K562 (cell line): ENCODE results near the gene VEGFB. TPM values are rescaled to one million over a fixed set of nuclear protein-coding genes. Genes with fewer than 3 reads are reported as not detected.

Experiments
- ATF1 ChIP-seq, 2 experiments: fragments of 450-650 bp in 1 of 2; IDR thresholded peaks; 2 replicates each; pipeline ENCODE4 v1.6.1; 2016; ENCODE audit warnings: missing compliant biosample characterization in 1 of 2, missing genetic modification characterization in 1 of 2
- ATF7 ChIP-seq: fragments of 450-650 bp; IDR thresholded peaks from 2 replicates; pipeline ENCODE4 v1.7.1; 2014; ENCODE audit warnings: mild to moderate bottlenecking, moderate library complexity
- C11orf30 ChIP-seq: fragments of 450-650 bp; IDR thresholded peaks from 2 replicates; pipeline ENCODE4 v1.6.1; 2016; ENCODE audit warnings: low read depth, mild to moderate bottlenecking
- CBX1 ChIP-seq: sonication (generic); IDR thresholded peaks from 2 replicates; pipeline ENCODE4 v1.6.1; 2016; ENCODE audit warnings: antibody characterized with exemption, low read depth, mild to moderate bottlenecking
- COPS2 ChIP-seq: fragments of 450-650 bp; conservative IDR thresholded peaks from 2 replicates; pipeline ENCODE4 v1.6.1; 2016; ENCODE audit warnings: mild to moderate bottlenecking, moderate library complexity
- CREB1 ChIP-seq, 2 experiments: sonication (generic) in 1 of 2; formaldehyde crosslinking in 1 of 2; IDR thresholded peaks; 2 replicates each; pipeline versions ENCODE4 v1.6.1 to v1.8.0; 2012 to 2022; ENCODE audit warnings: inconsistent platforms in 1 of 2, mild to moderate bottlenecking in 1 of 2, missing genetic modification reagents in 1 of 2, moderate library complexity in 1 of 2
- CTBP1 ChIP-seq: fragments of 450-650 bp; IDR thresholded peaks from 2 replicates; pipeline ENCODE4 v1.6.1; 2016; ENCODE audit warnings: borderline replicate concordance
- HBP1 ChIP-seq: fragments of 450-650 bp; formaldehyde crosslinking; IDR thresholded peaks from 2 replicates; pipeline ENCODE4 v1.4.0; 2022; ENCODE audit warnings: missing genetic modification characterization
- MBD2 ChIP-seq: sonication (generic); IDR thresholded peaks from 2 replicates; pipeline ENCODE4 v1.6.1; 2016; ENCODE audit warnings: low read depth, borderline replicate concordance
- MTA3 ChIP-seq: fragments of 450-650 bp; formaldehyde crosslinking; IDR thresholded peaks from 2 replicates; pipeline ENCODE4 v1.6.1; 2017; ENCODE audit warnings: mild to moderate bottlenecking, borderline replicate concordance
- NFE2L1 ChIP-seq: fragments of 450-650 bp; IDR thresholded peaks from 2 replicates; pipeline ENCODE4 v1.6.1; 2016; ENCODE audit warnings: missing genetic modification characterization, low read depth, mild to moderate bottlenecking, missing compliant biosample characterization, moderate library complexity, borderline replicate concordance
- NFIC ChIP-seq: fragments of 450-650 bp; IDR thresholded peaks from 2 replicates; pipeline ENCODE4 v1.6.1; 2017; ENCODE audit warnings: mild to moderate bottlenecking, inconsistent platforms
- PHF20 ChIP-seq: fragments of 450-650 bp; IDR thresholded peaks from 2 replicates; pipeline ENCODE4 v1.6.1; 2018; ENCODE audit not compliant: partially characterized antibody
- POLR2G ChIP-seq: fragments of 200-400 bp; formaldehyde crosslinking; IDR thresholded peaks from 2 replicates; pipeline ENCODE4 v1.6.1; 2017; ENCODE audit warnings: low read depth, mild to moderate bottlenecking, antibody characterized with exemption, low read length, moderate library complexity
- RBFOX2 ChIP-seq: fragments of 200-400 bp; formaldehyde crosslinking; IDR thresholded peaks from 2 replicates; pipeline ENCODE4 v1.6.1; 2017; ENCODE audit warnings: low read depth, mild to moderate bottlenecking, low read length, moderate library complexity
- SAFB ChIP-seq: fragments of 200-400 bp; formaldehyde crosslinking; IDR thresholded peaks from 2 replicates; pipeline ENCODE4 v1.6.1; 2017; ENCODE audit warnings: low read depth, low read length, borderline replicate concordance
- SMARCA4 ChIP-seq: fragments of 450-650 bp; IDR thresholded peaks from 2 replicates; pipeline ENCODE4 v1.6.1; 2016
- SUPT5H ChIP-seq: fragments of 450-650 bp; IDR thresholded peaks from 2 replicates; pipeline ENCODE4 v1.6.1; 2016
- TEAD4 ChIP-seq, 2 experiments: sonication (generic) in 1 of 2; formaldehyde crosslinking in 1 of 2; IDR thresholded peaks; 2 replicates each; pipeline versions ENCODE4 v1.6.1 to v1.8.0; 2012 to 2022; ENCODE audit warnings: borderline replicate concordance in 1 of 2, inconsistent platforms in 1 of 2, low read length in 1 of 2, mild to moderate bottlenecking in 1 of 2, missing genetic modification reagents in 1 of 2
- ZBTB2 ChIP-seq: fragments of 450-650 bp; IDR thresholded peaks from 2 replicates; pipeline ENCODE4 v1.6.1; 2016; ENCODE audit warnings: antibody characterized with exemption
- ZBTB5 ChIP-seq: fragments of 450-650 bp; IDR thresholded peaks from 2 replicates; pipeline ENCODE4 v1.6.1; 2017; ENCODE audit warnings: antibody characterized with exemption
- ZBTB7A ChIP-seq: IDR thresholded peaks from 2 replicates; pipeline ENCODE4 v1.6.1; 2011; ENCODE audit warnings: low read depth, mild to moderate bottlenecking, low read length, moderate library complexity, borderline replicate concordance; ENCODE audit not compliant: control insufficient read depth
- ZNF24 ChIP-seq: fragments of 450-650 bp; IDR thresholded peaks from 2 replicates; pipeline ENCODE4 v1.6.1; 2016
- polyA plus RNA-seq, 8 experiments: library from polyadenylated mRNA; depleted of rRNA in 4 of 8; stranded (reverse) in 5 of 8; unstranded in 3 of 8; fragments of >200 nt; fragmentation: Nextera tagmentation in 2 of 8; fragmentation: Illumina TruSeq in 1 of 8; extraction: Ambion mirVana in 2 of 8; extraction: Trizol in 1 of 8; gene quantifications; 2 replicates each; pipeline versions ENCODE4 v1.2.1 to v1.2.3, GENCODE V29; 2011 to 2014; ENCODE audit warnings: inconsistent platforms in 1 of 8, missing spikeins in 1 of 8
- total RNA-seq, 7 experiments: library from RNA; depleted of rRNA in 6 of 7; stranded (reverse); fragments of >200 nt in 6 of 7; fragmentation: Illumina TruSeq in 2 of 7; extraction: Trizol in 2 of 7; gene quantifications; 2 replicates each; pipeline versions ENCODE4 v1.2.1 to v1.2.3, GENCODE V29; 2011 to 2021; ENCODE audit warnings: low replicate concordance in 1 of 7

VEGFB gene
- total and polyA plus RNA-seq, 9 of the 15 experiments (the other 6 are each of a cell fraction or from before 2014, with no cell fraction given): 11.0 to 83.4 (median 25.7) TPM

GRCh38 chr11:64225608-64226506 is 8.5 kb upstream of the VEGFB start, which contains the start of the genes NUDT22 and TRPT1 (continued):
- no peak for TF ChIP-seq ATF1 (CRISPR knock-in tag; IDR thresholded peaks at IDR 0.05)
- peak; percentile 46; the same call in 1 of the 2 replicates for TF ChIP-seq ATF1 (tag; IDR thresholded peaks at IDR 0.05)
- TF ChIP-seq TEAD4 (IDR thresholded peaks at IDR 0.05; ENCODE audit: low read length): peak; percentile 2
- TF ChIP-seq TEAD4 (CRISPR knock-in tag; IDR thresholded peaks at IDR 0.05; ENCODE audit: borderline replicate concordance): no peak
- peak; percentile 40; the same call in 1 of the 2 replicates for TF ChIP-seq MBD2
- TF ChIP-seq COPS2: no peak
- peak; percentile 86 for TF ChIP-seq RBFOX2
- 0 out of 2 replicates have a peak, but pooled peaks have one; percentile 33 for TF ChIP-seq NFIC
- peak; percentile 32; the same call in 1 of the 2 replicates for TF ChIP-seq MTA3
- TF ChIP-seq ZBTB2: 0 out of 2 replicates have a peak, but pooled peaks have one; percentile 33
- no peak for TF ChIP-seq SAFB
- TF ChIP-seq CREB1 (IDR thresholded peaks at IDR 0.05): 0 out of 2 replicates have a peak, but pooled peaks have one; percentile 34
- peak; percentile 43; the same call in 1 of the 2 replicates for TF ChIP-seq CREB1 (CRISPR knock-in tag; IDR thresholded peaks at IDR 0.05)
- TF ChIP-seq CTBP1: peak; percentile 30
- 0 out of 2 replicates have a peak, but pooled peaks have one; percentile 8 for TF ChIP-seq HBP1 (CRISPR knock-in tag)
- peak; percentile 48; the same call in 1 of the 2 replicates for TF ChIP-seq ZBTB5
- TF ChIP-seq ZNF24: peak; percentile 29; the same call in 1 of the 2 replicates
- peak; percentile 37; the same call in 1 of the 2 replicates for TF ChIP-seq C11orf30
- peak; percentile 41 for TF ChIP-seq ATF7
- TF ChIP-seq NFE2L1 (tag): no peak
- peak; percentile 80 for TF ChIP-seq SUPT5H
- TF ChIP-seq ZBTB7A: peak; percentile 90
- TF ChIP-seq PHF20: peak; percentile 39
- 0 out of 2 replicates have a peak, but pooled peaks have one; percentile 44 for TF ChIP-seq CBX1
- no peak for TF ChIP-seq SMARCA4
- TF ChIP-seq POLR2G: peak; percentile 87
